Thyroid gland (tissue), 4 donors: ENCODE results near the gene HIPK2.

Source experiments
- POLR2A ChIP-seq, 2 donors: fragments of 450-650 bp; IDR thresholded peaks; one replicate each; pipeline ENCODE4 v1.6.1; 2017; ENCODE audit warnings: antibody characterized with exemption in 2 of 2, mild to moderate bottlenecking in 2 of 2, moderate library complexity in 1 of 2
- TF ChIP-seq, protein P1 (sequence below), 6 experiments: fragments of 200-600 bp in 3 of 6; fragments of 450-650 bp in 3 of 6; sonication (generic) in 3 of 6; IDR thresholded peaks; one replicate each; pipeline ENCODE4 v1.5.1; 2016 to 2019; ENCODE audit warnings: antibody characterized with exemption in 6 of 6, mild to moderate bottlenecking in 2 of 6, inconsistent platforms in 1 of 6, moderate library complexity in 1 of 6

GRCh38 chr7:139658908-139659675, 118.7 kb downstream of the HIPK2 start:
- TF ChIP-seq, protein P1, sequence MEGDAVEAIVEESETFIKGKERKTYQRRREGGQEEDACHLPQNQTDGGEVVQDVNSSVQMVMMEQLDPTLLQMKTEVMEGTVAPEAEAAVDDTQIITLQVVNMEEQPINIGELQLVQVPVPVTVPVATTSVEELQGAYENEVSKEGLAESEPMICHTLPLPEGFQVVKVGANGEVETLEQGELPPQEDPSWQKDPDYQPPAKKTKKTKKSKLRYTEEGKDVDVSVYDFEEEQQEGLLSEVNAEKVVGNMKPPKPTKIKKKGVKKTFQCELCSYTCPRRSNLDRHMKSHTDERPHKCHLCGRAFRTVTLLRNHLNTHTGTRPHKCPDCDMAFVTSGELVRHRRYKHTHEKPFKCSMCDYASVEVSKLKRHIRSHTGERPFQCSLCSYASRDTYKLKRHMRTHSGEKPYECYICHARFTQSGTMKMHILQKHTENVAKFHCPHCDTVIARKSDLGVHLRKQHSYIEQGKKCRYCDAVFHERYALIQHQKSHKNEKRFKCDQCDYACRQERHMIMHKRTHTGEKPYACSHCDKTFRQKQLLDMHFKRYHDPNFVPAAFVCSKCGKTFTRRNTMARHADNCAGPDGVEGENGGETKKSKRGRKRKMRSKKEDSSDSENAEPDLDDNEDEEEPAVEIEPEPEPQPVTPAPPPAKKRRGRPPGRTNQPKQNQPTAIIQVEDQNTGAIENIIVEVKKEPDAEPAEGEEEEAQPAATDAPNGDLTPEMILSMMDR (IDR thresholded peaks at IDR 0.05), result no peak
- no peak for TF ChIP-seq POLR2A (IDR thresholded peaks at IDR 0.05)
